Panc1 (cell line): Measurements from ENCODE around the gene PLCH2. TPM values are rescaled to one million over a fixed set of nuclear protein-coding genes. Genes with fewer than 3 reads are reported as not detected.

Source experiments
- ATAC-seq: fragments of 200-7000 bp; cut with Tn5 transposase; 2 replicates; pipeline ENCODE4 v1.9.1; 2020; ENCODE audit warnings: mild to moderate bottlenecking, moderate library complexity
- BruUV-seq: library from RNA; stranded (reverse); fragments of 400-500 nt; replicated peaks from 2 replicates; lab custom pipeline; 2021; lab: Mats Ljungman, UMichigan
- CTCF ChIA-PET: fragments of 300-600 bp; sonication (Branson Sonifier 250); formaldehyde crosslinking; loops from one replicate; lab custom pipeline; 2022; ENCODE audit warnings: antibody characterized with exemption; lab: Charles Lee
- POLR2A ChIA-PET: fragments of 300-600 bp; sonication (Branson Sonifier 250); formaldehyde crosslinking; loops from one replicate; lab custom pipeline; 2022; ENCODE audit warnings: antibody characterized with exemption; lab: Charles Lee
- DNase-seq: peaks from one replicate; pipeline ENCODE4 v3.0.0-alpha.2; 2010; ENCODE audit warnings: low read depth, low spot score
- H3K27ac ChIP-seq: 2 replicates; pipeline ENCODE4 v1.5.1; 2011; ENCODE audit warnings: mild to moderate bottlenecking, low read length, inconsistent platforms
- H3K27me3 ChIP-seq: fragments of 200-500 bp; sonication (Bioruptor generic); 2 replicates; pipeline ENCODE4 v1.6.0; 2014; ENCODE audit warnings: low read length, inconsistent platforms; ENCODE audit not compliant: control insufficient read depth, insufficient read depth
- H3K36me3 ChIP-seq: fragments of 200-500 bp; sonication (Bioruptor generic); 2 replicates; pipeline ENCODE4 v1.5.1; 2014; ENCODE audit warnings: inconsistent platforms, mild to moderate bottlenecking, low read length, moderate library complexity; ENCODE audit not compliant: control insufficient read depth, insufficient read depth
- H3K4me1 ChIP-seq: 2 replicates; pipeline ENCODE4 v1.5.1; 2011; ENCODE audit warnings: inconsistent platforms, mild to moderate bottlenecking, low read length, moderate library complexity; ENCODE audit not compliant: control insufficient read depth, insufficient read depth
- H3K4me3 ChIP-seq, 2 experiments: 2 replicates each; pipeline ENCODE4 v1.5.1; 2011 to 2012; ENCODE audit warnings: low read depth in 2 of 2, low read length in 2 of 2, mild to moderate bottlenecking in 2 of 2, inconsistent platforms in 1 of 2, moderate library complexity in 1 of 2
- H3K9me3 ChIP-seq: fragments of 200-500 bp; sonication (Bioruptor generic); 2 replicates; pipeline ENCODE4 v1.5.1; 2014; ENCODE audit warnings: low read depth, mild to moderate bottlenecking, inconsistent platforms, low read length, moderate library complexity; ENCODE audit not compliant: control insufficient read depth, insufficient read depth
- POLR2AphosphoS5 ChIP-seq: IDR thresholded peaks from 2 replicates; pipeline ENCODE4 v1.6.1; 2012; ENCODE audit warnings: mild to moderate bottlenecking, low read depth, low read length, moderate library complexity
- SIN3A ChIP-seq: IDR thresholded peaks from 2 replicates; pipeline ENCODE4 v1.6.1; 2012; ENCODE audit warnings: low read depth, mild to moderate bottlenecking, low read length, moderate library complexity, borderline replicate concordance; ENCODE audit not compliant: insufficient read depth
- TCF7L2 ChIP-seq: IDR thresholded peaks from 2 replicates; pipeline ENCODE4 v1.6.1; 2011; ENCODE audit warnings: mild to moderate bottlenecking, low read depth, low read length, inconsistent platforms
- in situ Hi-C: cut with HindIII; loops from 2 replicates; pipeline ENCODE4 v1.10.0; 2016; ENCODE audit warnings: low sequenced_read_pairs, low pct_unique_long_range_greater_than_20kb
- intact Hi-C: fragments of 100-400 bp; cut with micrococcal nuclease; formaldehyde crosslinking; loops from one replicate; pipeline ENCODE4 v1.10.0; 2022; ENCODE audit not compliant: unreplicated experiment
- total RNA-seq: library from RNA; stranded (reverse); gene quantifications from one replicate; pipeline ENCODE4 v1.2.1, GENCODE V29; 2021; ENCODE audit not compliant: unreplicated experiment
- TF ChIP-seq, protein P1 (sequence below), 2 experiments: IDR thresholded peaks; 2 replicates each; pipeline ENCODE4 v1.6.1; 2011 to 2012; ENCODE audit warnings: low read depth in 2 of 2, control low read depth in 1 of 2, low read length in 1 of 2, mild to moderate bottlenecking in 1 of 2, moderate library complexity in 1 of 2; ENCODE audit not compliant: insufficient read depth in 1 of 2
- TF ChIP-seq, protein P2 (sequence below): fragments of 450-650 bp; IDR thresholded peaks from 2 replicates; pipeline ENCODE4 v1.5.1; 2017; ENCODE audit warnings: mild to moderate bottlenecking

The PLCH2 gene
- total RNA-seq, 1 experiment from 2014 or later: 41.2 TPM

DNA sequence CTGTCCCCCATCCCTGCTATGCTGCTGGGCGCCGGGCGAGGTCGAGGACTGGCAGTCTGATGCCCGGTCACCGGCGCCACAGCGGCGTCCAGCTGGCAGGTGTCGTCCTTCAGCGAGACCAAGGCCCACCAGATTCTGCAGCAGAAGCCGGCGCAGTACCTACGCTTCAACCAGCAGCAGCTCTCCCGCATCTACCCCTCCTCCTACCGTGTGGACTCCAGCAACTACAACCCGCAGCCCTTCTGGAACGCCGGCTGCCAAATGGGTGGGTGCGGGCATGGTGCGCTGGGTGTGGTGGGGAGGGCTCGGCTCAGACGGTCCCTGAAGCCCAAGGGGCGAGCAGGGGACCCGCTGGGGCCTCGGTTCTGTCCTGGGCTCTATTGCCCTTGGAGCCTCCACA is 20.7 kb downstream of the PLCH2 start:
- H3K27ac ChIP-seq: no peak overlapping the region
- no TSS peak for BruUV-seq
- H3K4me3 ChIP-seq: no peak overlapping the region
- no peaks in the 10 kb centered on the region for H3K36me3 ChIP-seq
- H3K9me3 ChIP-seq: no peaks in the 10 kb centered on the region
- in situ Hi-C loops (no loop called here), intact Hi-C loops (loop anchor here (10.0 kb wide), 1 partner anchor 558 kb away; no protein-coding TSS in a partner anchor)
- no peak for ATAC-seq
- no peak for DNase-seq
- POLR2A ChIA-PET: no interaction called here
- peaks cover 33% of the 10 kb centered on the region for H3K4me1 ChIP-seq
- TF ChIP-seq, protein P1, sequence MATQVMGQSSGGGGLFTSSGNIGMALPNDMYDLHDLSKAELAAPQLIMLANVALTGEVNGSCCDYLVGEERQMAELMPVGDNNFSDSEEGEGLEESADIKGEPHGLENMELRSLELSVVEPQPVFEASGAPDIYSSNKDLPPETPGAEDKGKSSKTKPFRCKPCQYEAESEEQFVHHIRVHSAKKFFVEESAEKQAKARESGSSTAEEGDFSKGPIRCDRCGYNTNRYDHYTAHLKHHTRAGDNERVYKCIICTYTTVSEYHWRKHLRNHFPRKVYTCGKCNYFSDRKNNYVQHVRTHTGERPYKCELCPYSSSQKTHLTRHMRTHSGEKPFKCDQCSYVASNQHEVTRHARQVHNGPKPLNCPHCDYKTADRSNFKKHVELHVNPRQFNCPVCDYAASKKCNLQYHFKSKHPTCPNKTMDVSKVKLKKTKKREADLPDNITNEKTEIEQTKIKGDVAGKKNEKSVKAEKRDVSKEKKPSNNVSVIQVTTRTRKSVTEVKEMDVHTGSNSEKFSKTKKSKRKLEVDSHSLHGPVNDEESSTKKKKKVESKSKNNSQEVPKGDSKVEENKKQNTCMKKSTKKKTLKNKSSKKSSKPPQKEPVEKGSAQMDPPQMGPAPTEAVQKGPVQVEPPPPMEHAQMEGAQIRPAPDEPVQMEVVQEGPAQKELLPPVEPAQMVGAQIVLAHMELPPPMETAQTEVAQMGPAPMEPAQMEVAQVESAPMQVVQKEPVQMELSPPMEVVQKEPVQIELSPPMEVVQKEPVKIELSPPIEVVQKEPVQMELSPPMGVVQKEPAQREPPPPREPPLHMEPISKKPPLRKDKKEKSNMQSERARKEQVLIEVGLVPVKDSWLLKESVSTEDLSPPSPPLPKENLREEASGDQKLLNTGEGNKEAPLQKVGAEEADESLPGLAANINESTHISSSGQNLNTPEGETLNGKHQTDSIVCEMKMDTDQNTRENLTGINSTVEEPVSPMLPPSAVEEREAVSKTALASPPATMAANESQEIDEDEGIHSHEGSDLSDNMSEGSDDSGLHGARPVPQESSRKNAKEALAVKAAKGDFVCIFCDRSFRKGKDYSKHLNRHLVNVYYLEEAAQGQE (IDR thresholded peaks at IDR 0.05; ENCODE audit: insufficient read depth in 1 of 2, low read depth in 2 of 2, low read length in 1 of 2): no peak
- no peak for TF ChIP-seq POLR2AphosphoS5
- TF ChIP-seq, protein P2, sequence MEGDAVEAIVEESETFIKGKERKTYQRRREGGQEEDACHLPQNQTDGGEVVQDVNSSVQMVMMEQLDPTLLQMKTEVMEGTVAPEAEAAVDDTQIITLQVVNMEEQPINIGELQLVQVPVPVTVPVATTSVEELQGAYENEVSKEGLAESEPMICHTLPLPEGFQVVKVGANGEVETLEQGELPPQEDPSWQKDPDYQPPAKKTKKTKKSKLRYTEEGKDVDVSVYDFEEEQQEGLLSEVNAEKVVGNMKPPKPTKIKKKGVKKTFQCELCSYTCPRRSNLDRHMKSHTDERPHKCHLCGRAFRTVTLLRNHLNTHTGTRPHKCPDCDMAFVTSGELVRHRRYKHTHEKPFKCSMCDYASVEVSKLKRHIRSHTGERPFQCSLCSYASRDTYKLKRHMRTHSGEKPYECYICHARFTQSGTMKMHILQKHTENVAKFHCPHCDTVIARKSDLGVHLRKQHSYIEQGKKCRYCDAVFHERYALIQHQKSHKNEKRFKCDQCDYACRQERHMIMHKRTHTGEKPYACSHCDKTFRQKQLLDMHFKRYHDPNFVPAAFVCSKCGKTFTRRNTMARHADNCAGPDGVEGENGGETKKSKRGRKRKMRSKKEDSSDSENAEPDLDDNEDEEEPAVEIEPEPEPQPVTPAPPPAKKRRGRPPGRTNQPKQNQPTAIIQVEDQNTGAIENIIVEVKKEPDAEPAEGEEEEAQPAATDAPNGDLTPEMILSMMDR: no peak
- H3K27me3 ChIP-seq: no peaks in the 10 kb centered on the region
- CTCF ChIA-PET: no interaction called here

- H3K36me3 ChIP-seq: no peaks in the 10 kb centered on the region
- no TSS peak for BruUV-seq
- H3K4me3 ChIP-seq: no peak overlapping the region
- H3K9me3 ChIP-seq: no peaks in the 10 kb centered on the region
- ATAC-seq (peak; percentile 14; the same call in 1 of the 2 replicates), DNase-seq (no peak)
- CTCF ChIA-PET: interaction anchor here (0.6 kb wide), 1 partner anchor 183 kb away, joined by 4 read pairs; no protein-coding TSS in a partner anchor
- in situ Hi-C loops: no loop called here
- no peak overlapping the region for H3K27ac ChIP-seq
- POLR2A ChIA-PET: no interaction called here
- no peak for TF ChIP-seq TCF7L2
- TF ChIP-seq SIN3A: no peak
- no peak for TF ChIP-seq POLR2AphosphoS5
- H3K27me3 ChIP-seq: no peaks in the 10 kb centered on the region
- intact Hi-C loops: loop anchor here (10.0 kb wide), 1 partner anchor 557 kb away; no protein-coding TSS in a partner anchor
- H3K4me1 ChIP-seq: peaks cover 33% of the 10 kb centered on the region
Measured at GRCh38 chr1:2497891-2498290, 21.8 kb downstream of the PLCH2 start.

- Histone ChIP-seq H3K27ac (no peak overlapping the region), H3K27me3 (no peaks in the 10 kb centered on the region), H3K4me1 (peaks cover 29% of the 10 kb centered on the region), H3K36me3 (no peaks in the 10 kb centered on the region), H3K4me3 (no peak overlapping the region), H3K9me3 (no peaks in the 10 kb centered on the region)
- no peak for TF ChIP-seq SIN3A
- TF ChIP-seq TCF7L2: no peak
- TF ChIP-seq, protein P2: no peak
- intact Hi-C loops (loop anchor here (10.0 kb wide), 1 partner anchor 556 kb away; no protein-coding TSS in a partner anchor), in situ Hi-C loops (no loop called here)
- ChIA-PET POLR2A (no interaction called here), CTCF (no interaction called here)
- ATAC-seq (no peak), DNase-seq (no peak)
- no TSS peak for BruUV-seq
Measured at GRCh38 chr1:2498648-2499047, 22.6 kb downstream of the PLCH2 start.
